ENCODE results near the gene KBTBD2. TPM values are rescaled to one million over a fixed set of nuclear protein-coding genes. Genes with fewer than 3 reads are reported as not detected.

KBTBD2 gene
- total and polyA plus RNA-seq, 2 of the 4 experiments (the other 2 are of a cell fraction), result 13.2 to 32.3 TPM

GRCh38 chr7:32871624-32872371 lies 19.8 kb downstream of the KBTBD2 start:
- Histone ChIP-seq H3K4ac (ENCODE audit: low read depth, low read length) (no peak overlapping the region), H3K9me3 (ENCODE audit: control insufficient read depth, insufficient read depth, low read length) (no peaks in the 10 kb centered on the region), H3K4me1 (ENCODE audit: control insufficient read depth, insufficient read depth, low read length) (peaks cover 3% of the 10 kb centered on the region; the same call in 1 of the 2 replicates), H3K56ac (ENCODE audit: extremely low read depth, insufficient read depth, low read length) (no peak overlapping the region), H2BK120ac (ENCODE audit: low read depth, low read length) (no peak overlapping the region), H3K14ac (replicated peaks; ENCODE audit: low read depth, low read length) (no peak overlapping the region), H3K36me3 (ENCODE audit: control insufficient read depth, insufficient read depth, low read length) (peaks cover 30% of the 10 kb centered on the region), H4K91ac (ENCODE audit: insufficient read depth, low read depth, low read length) (no peak overlapping the region), H3K27me3 (ENCODE audit: control insufficient read depth, insufficient read depth, low read length) (no peaks in the 10 kb centered on the region), H3K9ac (ENCODE audit: low read depth, low read length) (no peak overlapping the region), H3K9me1 (ENCODE audit: insufficient read depth, low read length) (peaks cover 15% of the 10 kb centered on the region), H2AK9ac (replicated peaks; ENCODE audit: low read depth, low read length, poor library complexity) (no peak overlapping the region), H2BK15ac (ENCODE audit: low read depth, low read length) (no peak overlapping the region), H2BK5ac (ENCODE audit: low read depth, low read length, poor library complexity, severe bottlenecking) (no peak overlapping the region), H2BK20ac (ENCODE audit: low read depth, low read length) (no peak overlapping the region), H2AK5ac (ENCODE audit: low read depth, low read length) (no peak overlapping the region), H3K4me3 (ENCODE audit: insufficient read depth, low read depth, low read length) (no peak overlapping the region), H3K79me1 (ENCODE audit: low read depth in 1 of 2, low read length in 2 of 2) (peaks cover 42 to 67% of the 10 kb centered on the region in 2 experiments), H3K18ac (ENCODE audit: low read depth, low read length) (no peak overlapping the region), H3K23ac (ENCODE audit: low read depth, low read length) (no peak overlapping the region), H3K4me2 (ENCODE audit: low read depth, low read length) (no peak overlapping the region), H4K5ac (ENCODE audit: low read depth, low read length) (no peak overlapping the region), H4K20me1 (ENCODE audit: insufficient read depth, low read length) (peaks cover 30% of the 10 kb centered on the region; the same call in 1 of the 2 replicates), H4K8ac (ENCODE audit: low read depth in 2 of 2, low read length in 2 of 2) (no peak overlapping the region), H2AFZ (replicated peaks; ENCODE audit: low read length, poor library complexity) (no peak overlapping the region), H3K27ac (ENCODE audit: insufficient read depth, low read length) (no peak overlapping the region; the same call in 1 of the 2 replicates)
- no CpG with 5 or more reads among the region's 4 CpGs for WGBS, 2 experiments (ENCODE audit: extremely low coverage in 2 of 2, insufficient read length in 1 of 2)
- dilution Hi-C loops (cut with HindIII; ENCODE audit: low sequenced_read_pairs, unreplicated experiment), result no loop called here
- DNase-seq (no peak), ATAC-seq (ENCODE audit: low read depth) (peak; percentile 61)
- CTCF ChIA-PET, result no interaction called here
- TF ChIP-seq NFE2L2 (IDR thresholded peaks at IDR 0.05; ENCODE audit: low read depth, low read length), result no peak
- TF ChIP-seq RFX5 (IDR thresholded peaks at IDR 0.05; ENCODE audit: low read depth, low read length), result no peak
- no peak for TF ChIP-seq MAZ (IDR thresholded peaks at IDR 0.05; ENCODE audit: borderline replicate concordance, low read depth, low read length)
- TF ChIP-seq MXI1 (IDR thresholded peaks at IDR 0.05; ENCODE audit: borderline replicate concordance, low read depth, low read length), result no peak
- TF ChIP-seq CTCF (conservative IDR thresholded peaks at IDR 0.05; ENCODE audit: low read depth, low read length), result no peak
- TF ChIP-seq ELK1 (IDR thresholded peaks at IDR 0.05; ENCODE audit: borderline replicate concordance, low read depth, low read length), result no peak
- TF ChIP-seq SMC3 (IDR thresholded peaks at IDR 0.05; ENCODE audit: low read depth, low read length), result no peak
- TF ChIP-seq MAFK (IDR thresholded peaks at IDR 0.05; ENCODE audit: low read depth, low read length), result no peak
- no peak for TF ChIP-seq RCOR1 (IDR thresholded peaks at IDR 0.05; ENCODE audit: insufficient replicate concordance, low read length)
- no peak for TF ChIP-seq USF2 (IDR thresholded peaks at IDR 0.05; ENCODE audit: low read depth, low read length)
- no peak for TF ChIP-seq BHLHE40 (IDR thresholded peaks at IDR 0.05; ENCODE audit: low read depth, low read length)
- TF ChIP-seq POLR2A (IDR thresholded peaks at IDR 0.05; ENCODE audit: low read depth, low read length), result no peak
- TF ChIP-seq RAD21 (IDR thresholded peaks at IDR 0.05; ENCODE audit: low read length), result no peak
- no peak for TF ChIP-seq FOS (IDR thresholded peaks at IDR 0.05; ENCODE audit: low read depth, low read length)
- TF ChIP-seq CEBPB (IDR thresholded peaks at IDR 0.05; ENCODE audit: low read depth, low read length), result no peak
- no peak for TF ChIP-seq CHD1 (IDR thresholded peaks at IDR 0.05; ENCODE audit: low read depth, low read length)
- POLR2A ChIA-PET (ENCODE audit: unreplicated experiment), result no interaction called here
- intact Hi-C loops (cut with micrococcal nuclease), result no loop called here
- no TSS peak for BruUV-seq (replicated peaks)
- in situ Hi-C loops (cut with MboI; ENCODE audit: low sequenced_read_pairs), result no loop called here
